Endodermal cell (in vitro differentiated cells): ENCODE results near the gene RALA. TPM values are rescaled to one million over a fixed set of nuclear protein-coding genes. Genes with fewer than 3 reads are reported as not detected.
"Not testable (repeated sequence)": the region's sequence is repeated elsewhere in the genome, so short reads cannot be mapped to it uniquely, and the experiment has no call there.

Experiments used
- DNase-seq: peaks from one replicate; pipeline ENCODE4 v3.0.0-alpha.2; 2017
- H3K27ac ChIP-seq: 2 replicates; pipeline ENCODE4 v1.5.1; 2013; ENCODE audit warnings: mild to moderate bottlenecking, low read depth, low read length, moderate library complexity
- H3K27me3 ChIP-seq: 2 replicates; pipeline ENCODE4 v1.6.1; 2013; ENCODE audit warnings: mild to moderate bottlenecking, low read length, moderate library complexity; ENCODE audit not compliant: insufficient read depth, control insufficient read depth, poor library complexity, severe bottlenecking
- H3K36me3 ChIP-seq: 2 replicates; pipeline ENCODE4 v1.7.0; 2013; ENCODE audit warnings: mild to moderate bottlenecking, low read length, moderate library complexity; ENCODE audit not compliant: control insufficient read depth, insufficient read depth
- H3K4me1 ChIP-seq: one replicate; pipeline ENCODE4 v1.7.0; 2013; ENCODE audit warnings: low read length; ENCODE audit not compliant: control insufficient read depth, insufficient read depth
- H3K4me3 ChIP-seq: 2 replicates; pipeline ENCODE4 v1.5.1; 2013; ENCODE audit warnings: mild to moderate bottlenecking, low read length, moderate library complexity
- H3K9ac ChIP-seq: 2 replicates; pipeline ENCODE4 v1.6.1; 2013; ENCODE audit warnings: mild to moderate bottlenecking, low read length, moderate library complexity; ENCODE audit not compliant: poor library complexity, severe bottlenecking; ENCODE audit errors: extremely low read depth
- H3K9me3 ChIP-seq: 2 replicates; pipeline ENCODE4 v1.6.1; 2013; ENCODE audit warnings: mild to moderate bottlenecking, low read length, moderate library complexity; ENCODE audit not compliant: control insufficient read depth
- H3K27ac Mint-ChIP-seq: 2 replicates; pipeline ENCODE4 v1.8.0; 2020; ENCODE audit warnings: mixed read lengths
- H3K27me3 Mint-ChIP-seq: 2 replicates; pipeline ENCODE4 v1.8.0; 2021; ENCODE audit warnings: mild to moderate bottlenecking, mixed read lengths; ENCODE audit not compliant: insufficient read depth
- H3K36me3 Mint-ChIP-seq: 2 replicates; pipeline ENCODE4 v1.8.0; 2020; ENCODE audit warnings: low read depth, mixed read lengths
- H3K4me1 Mint-ChIP-seq: 2 replicates; pipeline ENCODE4 v1.8.0; 2020; ENCODE audit warnings: mixed read lengths
- H3K4me3 Mint-ChIP-seq: 2 replicates; pipeline ENCODE4 v1.8.0; 2020; ENCODE audit warnings: mild to moderate bottlenecking, moderate library complexity, mixed read lengths
- H3K9me3 Mint-ChIP-seq: 2 replicates; pipeline ENCODE4 v1.8.0; 2020; ENCODE audit warnings: mild to moderate bottlenecking, mixed read lengths
- WGBS, 2 experiments: methylation state at CpG; one replicate each; pipeline versions ENCODE4 v1.1.5 to v1.1.7; 2013; ENCODE audit warnings: missing lambda C conversion rate in 2 of 2, mixed read lengths in 1 of 2; ENCODE audit not compliant: insufficient coverage in 1 of 2, insufficient read length in 1 of 2; 5-methylcytosine and 5-hydroxymethylcytosine counted together
- total RNA-seq, 2 donors: library from RNA; stranded (reverse); fragmentation: NEBNext Ultra II Directional in 1 of 2; extraction: Animal tissue kit (Norgen Biotek cat#: 25700) in 1 of 2; gene quantifications; 2 replicates in 1 of 2; 3 replicates in 1 of 2; pipeline ENCODE4 v1.2.1, GENCODE V29; 2021
- TF ChIP-seq, protein P1 (sequence below): fragments of 200-600 bp; sonication (generic); conservative IDR thresholded peaks from 2 replicates; pipeline ENCODE4 v1.5.0; 2021; ENCODE audit warnings: antibody characterized with exemption, mild to moderate bottlenecking

Gene RALA
- total RNA-seq, 2 donors from 2014 or later, result 43.9 to 46.4 TPM

DNA sequence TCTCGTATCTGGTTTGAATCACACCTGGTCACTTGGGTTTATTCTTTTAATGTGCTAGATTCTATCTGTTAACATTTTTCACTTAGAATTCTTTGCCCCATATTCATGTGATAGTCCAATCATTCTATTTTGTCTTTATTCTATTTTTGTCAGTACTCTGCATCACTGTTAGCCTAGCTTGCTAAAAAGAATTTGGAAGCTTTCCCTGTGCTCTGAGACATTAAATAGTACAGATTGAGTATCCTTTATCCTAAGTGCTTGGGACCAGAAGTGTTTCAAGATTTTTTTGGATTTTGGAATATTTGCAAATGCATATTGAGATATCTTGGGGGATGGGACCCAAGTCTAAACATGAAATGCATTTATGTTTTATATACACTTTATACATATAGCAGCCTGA lies 51.0 kb downstream of the RALA start:
- Mint-ChIP-seq H3K9me3 (peaks cover 10% of the 10 kb centered on the region), H3K36me3 (peaks cover 18% of the 10 kb centered on the region), H3K4me3 (no peak overlapping the region), H3K27me3 (no peaks in the 10 kb centered on the region), H3K27ac (no peak overlapping the region), H3K4me1 (peaks cover 1% of the 10 kb centered on the region)
- no peak overlapping the region for H3K4me3 ChIP-seq
- no peaks in the 10 kb centered on the region for H3K4me1 ChIP-seq
- H3K9me3 ChIP-seq, result peaks cover 12% of the 10 kb centered on the region
- no peak overlapping the region for H3K9ac ChIP-seq
- 93% methylated on average over 1 of the region's 1 CpG; no CpG with 5 or more reads in 1 of the 2 experiments for WGBS, 2 experiments
- H3K36me3 ChIP-seq, result peaks cover 9% of the 10 kb centered on the region
- no peak overlapping the region for H3K27ac ChIP-seq
- TF ChIP-seq, protein P1, sequence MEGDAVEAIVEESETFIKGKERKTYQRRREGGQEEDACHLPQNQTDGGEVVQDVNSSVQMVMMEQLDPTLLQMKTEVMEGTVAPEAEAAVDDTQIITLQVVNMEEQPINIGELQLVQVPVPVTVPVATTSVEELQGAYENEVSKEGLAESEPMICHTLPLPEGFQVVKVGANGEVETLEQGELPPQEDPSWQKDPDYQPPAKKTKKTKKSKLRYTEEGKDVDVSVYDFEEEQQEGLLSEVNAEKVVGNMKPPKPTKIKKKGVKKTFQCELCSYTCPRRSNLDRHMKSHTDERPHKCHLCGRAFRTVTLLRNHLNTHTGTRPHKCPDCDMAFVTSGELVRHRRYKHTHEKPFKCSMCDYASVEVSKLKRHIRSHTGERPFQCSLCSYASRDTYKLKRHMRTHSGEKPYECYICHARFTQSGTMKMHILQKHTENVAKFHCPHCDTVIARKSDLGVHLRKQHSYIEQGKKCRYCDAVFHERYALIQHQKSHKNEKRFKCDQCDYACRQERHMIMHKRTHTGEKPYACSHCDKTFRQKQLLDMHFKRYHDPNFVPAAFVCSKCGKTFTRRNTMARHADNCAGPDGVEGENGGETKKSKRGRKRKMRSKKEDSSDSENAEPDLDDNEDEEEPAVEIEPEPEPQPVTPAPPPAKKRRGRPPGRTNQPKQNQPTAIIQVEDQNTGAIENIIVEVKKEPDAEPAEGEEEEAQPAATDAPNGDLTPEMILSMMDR, result no peak
- no peaks in the 10 kb centered on the region for H3K27me3 ChIP-seq
- no peak for DNase-seq

DNA sequence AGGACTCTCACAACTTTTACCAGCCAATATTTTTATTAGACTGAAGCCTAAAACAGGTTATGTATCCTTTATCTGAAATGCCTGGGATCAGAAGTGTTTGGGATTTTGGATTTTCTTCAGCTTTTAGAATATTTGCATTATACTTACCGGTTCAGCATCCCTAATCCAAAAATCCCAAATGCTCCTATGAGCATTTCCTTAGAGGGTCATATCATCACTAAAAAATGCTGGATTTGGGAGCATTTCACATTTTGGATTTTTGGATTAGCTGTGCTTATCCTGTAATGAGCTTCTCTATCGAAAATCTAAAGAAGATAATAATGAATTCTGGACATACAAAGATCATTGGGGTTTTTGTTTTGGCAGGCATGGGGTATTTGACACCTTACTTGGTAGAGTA lies 53.0 kb downstream of the RALA start:
- Mint-ChIP-seq H3K4me3 (no peak overlapping the region), H3K4me1 (peaks cover 7% of the 10 kb centered on the region), H3K27ac (no peak overlapping the region), H3K36me3 (peaks cover 18% of the 10 kb centered on the region), H3K27me3 (no peaks in the 10 kb centered on the region), H3K9me3 (peaks cover 10% of the 10 kb centered on the region)
- H3K36me3 ChIP-seq, result peaks cover 9% of the 10 kb centered on the region
- H3K27ac ChIP-seq, result no peak overlapping the region
- 96 to 100% methylated on average over 1 to 2 of the region's 2 CpGs for whole genome bisulfite sequencing, 2 experiments
- no peak overlapping the region for H3K9ac ChIP-seq
- H3K27me3 ChIP-seq, result no peaks in the 10 kb centered on the region
- H3K4me1 ChIP-seq, result no peaks in the 10 kb centered on the region
- DNase-seq, result no peak
- TF ChIP-seq, protein P1, result no peak
- H3K9me3 ChIP-seq, result peaks cover 12% of the 10 kb centered on the region
- no peak overlapping the region for H3K4me3 ChIP-seq

DNA sequence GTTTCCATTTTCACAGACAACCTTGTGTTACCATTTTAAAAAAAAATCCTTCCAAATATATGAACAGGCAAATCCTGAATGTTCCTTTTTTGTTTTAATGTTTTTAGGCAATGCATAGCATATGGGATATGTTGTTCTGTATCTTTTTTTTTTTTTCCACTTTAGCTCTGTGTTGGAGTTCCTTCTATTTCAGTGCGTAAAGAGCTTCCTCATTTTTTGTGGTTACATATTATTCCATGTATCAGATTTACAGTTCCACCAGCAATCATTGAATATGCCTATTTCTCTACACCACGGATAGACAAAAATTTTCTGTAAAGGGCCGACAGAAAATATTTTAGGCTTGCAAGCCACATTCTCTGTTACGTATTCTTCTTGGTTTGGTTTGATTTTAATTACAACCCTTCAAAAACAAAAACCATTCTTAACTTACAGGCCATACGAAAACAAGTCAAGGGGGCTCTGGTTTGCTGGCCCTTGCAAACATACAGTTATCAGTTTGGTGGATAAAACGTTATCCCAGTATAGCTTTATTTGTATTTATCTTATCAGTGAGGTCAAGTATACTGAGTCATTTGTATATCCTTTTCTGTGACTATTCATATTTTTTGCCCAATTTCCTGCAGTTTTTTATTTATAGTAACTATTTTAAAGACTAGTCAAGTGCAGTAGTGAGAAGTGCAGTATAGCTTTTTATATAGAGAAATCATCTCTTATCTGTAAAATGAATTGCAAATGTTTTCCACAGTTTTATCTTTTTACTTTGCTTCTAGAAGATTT lies 55.7 kb downstream of the RALA start:
- Mint-ChIP-seq H3K27ac (no peak overlapping the region), H3K36me3 (peaks cover 18% of the 10 kb centered on the region), H3K27me3 (no peaks in the 10 kb centered on the region), H3K4me1 (peaks cover 13% of the 10 kb centered on the region), H3K4me3 (no peak overlapping the region), H3K9me3 (peaks cover 10% of the 10 kb centered on the region)
- Histone ChIP-seq H3K27me3 (no peaks in the 10 kb centered on the region), H3K9ac (no peak overlapping the region), H3K27ac (no peak overlapping the region), H3K4me1 (no peaks in the 10 kb centered on the region), H3K9me3 (peaks cover 12% of the 10 kb centered on the region), H3K36me3 (peaks cover 9% of the 10 kb centered on the region), H3K4me3 (no peak overlapping the region)
- DNase-seq, result no peak
- 83 to 100% methylated on average over 2 to 6 of the region's 6 CpGs for WGBS, 2 experiments
- TF ChIP-seq, protein P1, result no peak

DNA sequence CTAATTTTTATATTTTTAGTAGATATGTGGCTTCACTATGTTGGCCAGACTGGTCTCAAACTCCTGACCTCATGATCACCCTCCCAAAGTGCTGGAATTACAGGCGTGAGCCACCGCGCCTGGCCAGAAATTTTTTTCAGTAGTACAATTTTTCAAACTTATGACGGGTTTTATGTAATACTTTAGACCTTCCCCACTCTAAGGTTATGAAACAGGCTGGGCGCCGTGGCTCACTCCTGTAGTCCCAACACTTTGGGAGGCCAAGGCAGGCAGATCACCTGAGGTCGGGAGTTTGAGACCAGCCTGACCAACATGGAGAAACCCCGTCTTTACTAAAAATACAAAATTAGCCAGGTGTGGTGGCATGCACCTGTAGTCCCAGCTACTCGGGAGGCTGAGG lies 56.5 kb downstream of the RALA start:
- H3K27me3 ChIP-seq, H3K27ac ChIP-seq, H3K27ac Mint-ChIP-seq, H3K4me3 Mint-ChIP-seq, H3K27me3 Mint-ChIP-seq, DNase-seq, H3K9me3 Mint-ChIP-seq, H3K4me1 ChIP-seq, H3K4me3 ChIP-seq, H3K9ac ChIP-seq, H3K36me3 ChIP-seq: not testable (repeated sequence)
- H3K4me1 Mint-ChIP-seq, result peaks cover 13% of the 10 kb centered on the region
- H3K36me3 Mint-ChIP-seq, result peaks cover 18% of the 10 kb centered on the region
- WGBS, 2 experiments, result 91 to 99% methylated on average over 5 to 9 of the region's 9 CpGs
- peaks cover 12% of the 10 kb centered on the region for H3K9me3 ChIP-seq
